Cardiac atrium fibroblast (primary cell): ENCODE measurements around the gene ACTL7B. TPM values are rescaled to one million over a fixed set of nuclear protein-coding genes. Genes with fewer than 3 reads are reported as not detected.

Experiments
- total RNA-seq: library from RNA; depleted of rRNA; stranded (reverse); fragments of >200 nt; gene quantifications from 2 replicates; pipeline ENCODE4 v1.2.3, GENCODE V29; 2015

Gene ACTL7B, protein sequence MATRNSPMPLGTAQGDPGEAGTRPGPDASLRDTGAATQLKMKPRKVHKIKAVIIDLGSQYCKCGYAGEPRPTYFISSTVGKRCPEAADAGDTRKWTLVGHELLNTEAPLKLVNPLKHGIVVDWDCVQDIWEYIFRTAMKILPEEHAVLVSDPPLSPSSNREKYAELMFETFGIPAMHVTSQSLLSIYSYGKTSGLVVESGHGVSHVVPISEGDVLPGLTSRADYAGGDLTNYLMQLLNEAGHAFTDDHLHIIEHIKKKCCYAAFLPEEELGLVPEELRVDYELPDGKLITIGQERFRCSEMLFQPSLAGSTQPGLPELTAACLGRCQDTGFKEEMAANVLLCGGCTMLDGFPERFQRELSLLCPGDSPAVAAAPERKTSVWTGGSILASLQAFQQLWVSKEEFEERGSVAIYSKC
- not detected in 2 replicates for total RNA-seq

DNA sequence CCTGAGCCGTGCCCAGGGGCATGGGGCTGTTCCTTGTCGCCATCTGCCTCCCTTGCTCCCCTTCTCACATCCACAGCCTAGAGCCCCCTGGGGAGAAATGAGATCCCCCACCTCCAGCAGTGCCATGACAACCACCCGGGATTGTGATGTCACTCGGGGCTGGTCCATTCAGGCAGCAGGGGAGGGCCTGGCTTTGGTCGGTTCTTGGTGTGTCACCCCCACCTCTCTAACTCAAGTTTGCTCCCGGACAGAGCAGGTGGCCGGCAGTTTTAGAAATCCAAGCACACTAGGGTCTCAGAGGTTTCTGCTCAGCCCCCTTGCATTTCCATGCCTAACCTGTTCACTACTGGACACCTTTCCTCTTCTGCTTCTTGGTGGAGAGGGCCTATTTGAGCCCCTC is at the start of gene ACTL7B:
Gene ACTL7B (minus strand): TSS at position 99 of the 400 bp plus-strand sequence. CDS start 56 bp downstream, at position 43.

DNA sequence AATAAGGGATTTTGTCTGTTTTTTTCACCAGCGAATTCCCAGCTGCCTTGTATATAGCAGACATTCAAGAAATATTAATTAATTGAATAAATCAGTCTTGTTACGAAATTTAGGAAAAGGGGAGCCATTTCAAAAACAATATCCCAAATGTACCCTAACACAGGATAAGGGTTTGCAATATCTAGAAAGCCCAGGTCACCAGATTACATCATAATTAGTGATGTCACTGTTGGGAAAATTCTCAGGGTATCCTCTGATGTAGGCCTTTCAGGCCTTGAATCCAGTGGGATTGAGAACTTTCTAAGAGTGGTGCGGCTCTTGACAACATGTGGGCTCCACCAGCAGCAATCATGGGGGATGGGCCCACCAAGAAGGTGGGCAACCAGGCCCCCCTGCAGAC is 6.2 kb upstream of the ACTL7B start, which contains the start of gene ACTL7A:
Gene ACTL7A (plus strand): TSS at position 270 of the 400 bp plus-strand sequence. CDS start 57 bp downstream, at position 327.

Other genes with a start within 250 kb of the ACTL7B start
- gene ACTL7A, start 6.3 kb upstream of the ACTL7B start, total RNA-seq: not detected in 2 replicates
- 16.8 and 17.0 TPM in 2 replicates for gene ELP1, start 78.1 kb upstream of the ACTL7B start, total RNA-seq
- 5.0 and 6.3 TPM in 2 replicates for gene ABITRAM, start 78.4 kb upstream of the ACTL7B start, total RNA-seq
- 106 TPM in 2 replicates for gene CTNNAL1, start 157.5 kb upstream of the ACTL7B start, total RNA-seq